Measurements from ENCODE around the gene GSTM2.

DNA sequence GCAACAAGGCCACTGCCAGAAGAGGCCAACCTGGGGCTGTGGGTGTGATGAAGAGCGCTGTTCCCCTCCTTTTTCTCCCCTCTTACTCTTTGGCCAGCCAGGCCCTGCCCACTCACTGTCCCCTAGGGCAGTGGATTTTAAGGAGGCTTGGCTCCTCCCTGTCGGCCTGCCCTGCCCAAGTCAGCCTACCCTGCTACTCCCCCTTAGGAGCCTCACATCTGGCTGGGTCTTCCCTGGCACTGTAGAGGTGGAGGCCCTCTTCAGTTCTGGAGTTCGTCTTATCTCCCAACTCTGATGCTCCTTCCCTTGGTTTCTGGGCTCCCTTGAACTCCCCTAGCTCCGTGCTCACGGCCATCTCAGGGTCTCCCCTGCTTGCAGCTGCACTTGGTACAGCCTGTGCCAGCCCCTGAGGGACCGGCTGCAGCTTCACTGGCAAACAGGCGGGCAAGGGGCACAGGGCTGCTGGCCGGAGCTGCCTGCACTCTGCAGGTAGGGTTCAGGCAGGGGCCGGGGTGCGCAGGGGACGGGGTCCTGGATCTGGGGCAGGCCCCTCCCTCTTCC, 44.2 kb upstream of the GSTM2 start:
- TF ChIP-seq, protein P1, sequence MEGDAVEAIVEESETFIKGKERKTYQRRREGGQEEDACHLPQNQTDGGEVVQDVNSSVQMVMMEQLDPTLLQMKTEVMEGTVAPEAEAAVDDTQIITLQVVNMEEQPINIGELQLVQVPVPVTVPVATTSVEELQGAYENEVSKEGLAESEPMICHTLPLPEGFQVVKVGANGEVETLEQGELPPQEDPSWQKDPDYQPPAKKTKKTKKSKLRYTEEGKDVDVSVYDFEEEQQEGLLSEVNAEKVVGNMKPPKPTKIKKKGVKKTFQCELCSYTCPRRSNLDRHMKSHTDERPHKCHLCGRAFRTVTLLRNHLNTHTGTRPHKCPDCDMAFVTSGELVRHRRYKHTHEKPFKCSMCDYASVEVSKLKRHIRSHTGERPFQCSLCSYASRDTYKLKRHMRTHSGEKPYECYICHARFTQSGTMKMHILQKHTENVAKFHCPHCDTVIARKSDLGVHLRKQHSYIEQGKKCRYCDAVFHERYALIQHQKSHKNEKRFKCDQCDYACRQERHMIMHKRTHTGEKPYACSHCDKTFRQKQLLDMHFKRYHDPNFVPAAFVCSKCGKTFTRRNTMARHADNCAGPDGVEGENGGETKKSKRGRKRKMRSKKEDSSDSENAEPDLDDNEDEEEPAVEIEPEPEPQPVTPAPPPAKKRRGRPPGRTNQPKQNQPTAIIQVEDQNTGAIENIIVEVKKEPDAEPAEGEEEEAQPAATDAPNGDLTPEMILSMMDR (IDR thresholded peaks at IDR 0.05), result no peak
- no peak for TF ChIP-seq POLR2A (IDR thresholded peaks at IDR 0.05)

Data from body of pancreas (tissue), 4 donors.